Endothelial cell of umbilical vein (primary cell): ENCODE data around the gene BICRA. TPM values are rescaled to one million over a fixed set of nuclear protein-coding genes. Genes with fewer than 3 reads are reported as not detected.

Source experiments
- BruUV-seq: library from RNA; stranded (reverse); fragments of 400-500 nt; replicated peaks from 2 replicates; lab custom pipeline; 2021; lab: Mats Ljungman, UMichigan
- CTCF ChIA-PET: fragments of 300-600, 350-600 bp; sonication (Branson Sonifier 250); formaldehyde crosslinking; loops from one replicate; lab custom pipeline; 2021; ENCODE audit warnings: antibody characterized with exemption, inconsistent platforms; lab: Charles Lee
- POLR2A ChIA-PET: fragments of 300-600, 350-600 bp; sonication (Branson Sonifier 250); formaldehyde crosslinking; loops from one replicate; lab custom pipeline; 2021; ENCODE audit warnings: antibody characterized with exemption, inconsistent platforms; lab: Charles Lee
- DNase-seq: peaks from one replicate; pipeline ENCODE4 v3.0.0-alpha.2; 2011; ENCODE audit warnings: low read depth, low spot score
- FAIRE-seq: peaks from 2 replicates; lab custom pipeline; 2011; peaks lifted over from hg19 to GRCh38; lab: Jason Lieb, UNC
- H2AFZ ChIP-seq: 2 replicates; pipeline ENCODE4 v1.6.0; 2012; ENCODE audit warnings: low read depth, low read length, control low read depth, inconsistent platforms
- H3K27ac ChIP-seq: 2 replicates; pipeline ENCODE4 v1.5.1; 2011; ENCODE audit warnings: low read depth, mild to moderate bottlenecking, control low read depth, low read length, moderate library complexity; ENCODE audit not compliant: insufficient read depth
- H3K27me3 ChIP-seq, 2 experiments: 2 replicates each; pipeline versions ENCODE4 v1.6.0 to v1.6.1; 2011; ENCODE audit warnings: low read length in 2 of 2, mixed read lengths in 1 of 2; ENCODE audit not compliant: control insufficient read depth in 2 of 2, insufficient read depth in 2 of 2
- H3K36me3 ChIP-seq, 2 experiments: 2 replicates in 1 of 2; 3 replicates in 1 of 2; pipeline ENCODE4 v1.5.1; 2011; ENCODE audit warnings: low read length in 2 of 2, mild to moderate bottlenecking in 1 of 2, moderate library complexity in 1 of 2; ENCODE audit not compliant: control insufficient read depth in 2 of 2, insufficient read depth in 2 of 2; ENCODE audit errors: extremely low read depth in 1 of 2
- H3K4me1 ChIP-seq: 3 replicates; pipeline ENCODE4 v1.5.1; 2011; ENCODE audit warnings: mild to moderate bottlenecking, low read length; ENCODE audit not compliant: control insufficient read depth, insufficient read depth; ENCODE audit errors: extremely low read depth
- H3K4me2 ChIP-seq: 2 replicates; pipeline ENCODE4 v1.6.1; 2011; ENCODE audit warnings: low read length, control low read depth, mixed read lengths; ENCODE audit not compliant: insufficient read depth
- H3K4me3 ChIP-seq, 3 experiments: fragments of 200-600 bp in 1 of 3; sonication (generic), shearing (Covaris generic) in 1 of 3; replicated peaks in 1 of 3; 2 replicates each; pipeline ENCODE4 v1.5.1; 2011 to 2016; ENCODE audit warnings: control low read depth in 3 of 3, low read length in 3 of 3, mild to moderate bottlenecking in 2 of 3, inconsistent platforms in 1 of 3, low read depth in 1 of 3, moderate library complexity in 1 of 3; ENCODE audit not compliant: insufficient read depth in 1 of 3
- H3K79me2 ChIP-seq: 2 replicates; pipeline ENCODE4 v1.6.0; 2012; ENCODE audit warnings: low read length, inconsistent platforms; ENCODE audit not compliant: control insufficient read depth, insufficient read depth
- H3K9ac ChIP-seq: replicated peaks from 2 replicates; pipeline ENCODE3; 2011; ENCODE audit warnings: low read length, control low read depth; ENCODE audit not compliant: insufficient read depth; ENCODE audit errors: extremely low read depth
- H3K9me1 ChIP-seq: replicated peaks from 3 replicates; pipeline ENCODE4 v1.6.0; 2011; ENCODE audit warnings: mild to moderate bottlenecking, low read length; ENCODE audit not compliant: control insufficient read depth, insufficient read depth; ENCODE audit errors: extremely low read depth
- H3K9me3 ChIP-seq: replicated peaks from 2 replicates; pipeline ENCODE4 v1.5.1; 2012; ENCODE audit warnings: low read length, inconsistent platforms; ENCODE audit not compliant: control insufficient read depth, insufficient read depth
- H4K20me1 ChIP-seq: replicated peaks from 2 replicates; pipeline ENCODE3; 2011; ENCODE audit warnings: mild to moderate bottlenecking, low read length; ENCODE audit not compliant: control insufficient read depth, insufficient read depth; ENCODE audit errors: extremely low read depth
- CTCF ChIP-seq, 2 donors: IDR thresholded peaks; 1 replicate in 1 of 2; 2 replicates in 1 of 2; pipeline ENCODE4 v1.5.1; 2011; ENCODE audit warnings: low read length in 2 of 2, mild to moderate bottlenecking in 2 of 2, moderate library complexity in 2 of 2, control low read depth in 1 of 2, inconsistent platforms in 1 of 2, low read depth in 1 of 2; ENCODE audit not compliant: insufficient read depth in 1 of 2; ENCODE audit errors: extremely low read depth in 1 of 2
- EZH2 ChIP-seq: IDR thresholded peaks from 2 replicates; pipeline ENCODE4 v1.6.1; 2012; ENCODE audit warnings: borderline replicate concordance, low read depth, mild to moderate bottlenecking, moderate library complexity, low read length, inconsistent platforms; ENCODE audit not compliant: severe bottlenecking
- FOS ChIP-seq: IDR thresholded peaks from 2 replicates; pipeline ENCODE4 v1.6.1; 2011; ENCODE audit warnings: mild to moderate bottlenecking, low read length, moderate library complexity, borderline replicate concordance; ENCODE audit not compliant: insufficient read depth
- GATA2 ChIP-seq: IDR thresholded peaks from 2 replicates; pipeline ENCODE4 v1.7.0; 2011; ENCODE audit warnings: low read depth, mild to moderate bottlenecking, moderate library complexity, mixed read lengths, low read length; ENCODE audit not compliant: insufficient read length, insufficient read depth
- JUN ChIP-seq: IDR thresholded peaks from 2 replicates; pipeline ENCODE4 v1.6.1; 2011; ENCODE audit warnings: borderline replicate concordance, low read depth; ENCODE audit not compliant: insufficient read length, insufficient read depth
- MAX ChIP-seq: IDR thresholded peaks from 2 replicates; pipeline ENCODE4 v1.6.1; 2011; ENCODE audit not compliant: insufficient read depth, insufficient read length
- MYC ChIP-seq: IDR thresholded peaks from one replicate; pipeline ENCODE4 v1.6.1; 2011; ENCODE audit warnings: mild to moderate bottlenecking, low read depth, low read length
- POLR2A ChIP-seq: IDR thresholded peaks from 2 replicates; pipeline ENCODE4 v1.6.1; 2012; ENCODE audit warnings: low read depth, mild to moderate bottlenecking, control low read depth, low read length
- POLR2AphosphoS5 ChIP-seq: IDR thresholded peaks from 2 replicates; pipeline ENCODE4 v1.6.1; 2012; ENCODE audit warnings: low read depth, mild to moderate bottlenecking, control low read depth, low read length, moderate library complexity; ENCODE audit not compliant: insufficient read depth
- dilution Hi-C: fragments of 300-500 bp; cut with MboI; formaldehyde crosslinking; loops from one replicate; pipeline ENCODE4 v1.15.0; 2019; ENCODE audit warnings: low sequenced_read_pairs; ENCODE audit not compliant: extremely low pct_ligation_motif_present
- intact Hi-C: fragments of 100-400 bp; cut with micrococcal nuclease; formaldehyde crosslinking; loops from one replicate; pipeline ENCODE4 v1.10.0; 2022
- polyA plus RNA-seq, 4 experiments: library from polyadenylated mRNA; depleted of rRNA in 3 of 4; stranded (reverse) in 3 of 4; unstranded in 1 of 4; fragments of >200 nt; gene quantifications; 2 replicates each; pipeline versions ENCODE4 v1.2.1 to v1.2.3, GENCODE V29; 2011 to 2012; ENCODE audit warnings: missing spikeins in 1 of 4
- total RNA-seq: library from RNA; stranded (reverse); gene quantifications from 2 replicates; pipeline ENCODE4 v1.2.3, GENCODE V29; 2021

The BICRA gene
- total and polyA plus RNA-seq, 2 donors (not counting 3 experiments of a cell fraction or from before 2014, with no cell fraction given) = 3.8 to 20.5 TPM

DNA sequence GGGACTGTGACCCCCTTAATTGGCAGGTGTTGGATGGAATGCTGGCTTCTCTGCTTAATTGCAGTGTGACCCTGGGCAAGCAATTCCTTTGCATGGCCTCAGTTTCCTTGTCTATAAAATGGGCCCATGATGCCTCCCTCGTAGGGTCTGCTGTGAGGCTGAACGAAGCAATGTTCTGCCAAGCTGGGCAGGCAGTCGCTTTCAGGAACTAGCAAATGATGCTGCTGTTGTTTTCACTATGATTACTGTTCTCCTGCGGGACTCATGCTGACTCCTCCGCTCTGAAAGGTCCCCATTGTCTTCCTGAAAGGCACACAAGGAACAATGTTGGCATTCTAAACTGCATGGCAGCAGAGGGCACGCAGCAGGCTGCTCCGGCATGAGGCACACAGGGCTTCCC is 6.8 kb downstream of the BICRA start:
- intact Hi-C loops = no loop called here
- ChIA-PET CTCF (interaction anchor here (0.7 kb wide), 1 partner anchor 27 kb away, joined by 3 read pairs; no protein-coding TSS in a partner anchor), POLR2A (no interaction called here)
- H3K4me2 ChIP-seq = no peak overlapping the region
- H3K79me2 ChIP-seq = peaks cover 99% of the 10 kb centered on the region
- dilution Hi-C loops = no loop called here
- H3K36me3 ChIP-seq = peaks cover 0 to 7% of the 10 kb centered on the region in 2 experiments
- H3K9ac ChIP-seq = no peak overlapping the region
- no peak overlapping the region for H3K4me3 ChIP-seq
- no peaks in the 10 kb centered on the region for H3K27me3 ChIP-seq
- FAIRE-seq = no peak
- peaks cover 23% of the 10 kb centered on the region for H3K4me1 ChIP-seq
- no peaks in the 10 kb centered on the region for H3K9me1 ChIP-seq
- H2AFZ ChIP-seq = no peak overlapping the region
- H4K20me1 ChIP-seq = peaks cover 5% of the 10 kb centered on the region
- DNase-seq = no peak
- no peaks in the 10 kb centered on the region for H3K9me3 ChIP-seq
- H3K27ac ChIP-seq = no peak overlapping the region
- TF ChIP-seq POLR2AphosphoS5 (no peak), MYC (no peak), EZH2 (no peak), FOS (no peak), POLR2A (no peak), JUN (no peak), CTCF (IDR thresholded peaks at IDR 0.05; ENCODE audit: extremely low read depth in 1 of 2, insufficient read depth in 1 of 2, low read depth in 1 of 2, low read length in 2 of 2) (no peak), GATA2 (no peak), MAX (no peak)
- no TSS peak for BruUV-seq
